AG10803 (cell line): ENCODE results near the gene WASF3.

ENCODE experiments used
- DNase-seq: peaks from one replicate; pipeline ENCODE4 v3.0.0; 2010; ENCODE audit warnings: low read depth
- H3K4me3 ChIP-seq: 2 replicates; pipeline ENCODE4 v1.5.1; 2011; ENCODE audit warnings: mild to moderate bottlenecking, low read length, control low read depth
- CTCF ChIP-seq: conservative IDR thresholded peaks from 2 replicates; pipeline ENCODE4 v1.5.1; 2011; ENCODE audit warnings: mild to moderate bottlenecking, low read length, control low read depth, inconsistent platforms

WASF3 gene

DNA sequence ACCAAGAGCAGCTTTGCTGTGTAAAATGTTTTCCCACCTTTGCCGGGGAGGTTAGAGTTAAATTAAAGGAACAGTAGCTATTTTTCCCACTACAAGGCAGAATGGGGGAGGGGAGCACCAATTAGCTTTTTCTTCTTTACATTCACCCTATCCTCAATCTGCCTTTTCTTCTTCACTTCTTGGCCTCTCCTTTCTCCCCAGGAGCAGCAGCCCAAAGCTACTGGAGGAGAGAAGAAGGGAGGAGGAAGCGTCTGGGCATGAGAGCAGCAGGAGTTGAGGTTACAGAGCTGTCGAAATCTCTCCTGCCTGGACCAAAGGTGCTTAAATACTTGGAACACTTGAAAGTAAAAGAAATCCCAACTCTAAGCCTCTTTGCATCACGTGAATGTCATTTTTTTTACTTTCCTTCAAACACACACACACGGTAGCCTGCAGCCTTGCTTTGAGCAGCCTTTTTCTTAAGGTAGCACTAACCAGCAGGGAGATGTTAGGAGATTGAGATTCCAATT, 39.0 kb upstream of the WASF3 start:
- H3K4me3 ChIP-seq: no peak overlapping the region
- TF ChIP-seq CTCF: no peak
- DNase-seq: no peak

DNA sequence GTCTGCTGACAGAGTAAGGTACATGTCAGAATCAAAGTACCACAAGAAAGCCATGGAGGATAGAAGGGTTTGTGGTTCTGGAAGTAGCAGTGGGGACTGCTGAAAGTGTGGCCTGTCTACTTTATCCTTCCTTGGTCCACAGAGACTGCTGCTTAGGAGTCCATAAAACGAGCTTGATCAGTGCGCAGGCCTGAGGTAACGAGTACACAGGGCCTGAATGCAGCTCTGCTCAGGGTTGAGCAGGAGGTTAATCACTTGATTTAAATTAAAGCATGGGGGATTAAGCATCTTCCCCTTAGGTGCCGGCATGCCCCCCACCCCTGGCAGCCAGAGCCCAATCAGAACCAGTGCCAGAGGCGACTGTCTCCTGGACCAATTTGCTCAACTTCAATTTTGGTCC, 34.9 kb upstream of the WASF3 start:
- no peak for TF ChIP-seq CTCF
- H3K4me3 ChIP-seq: no peak overlapping the region
- DNase-seq: no peak

GRCh38 chr13:26523007-26523406, 34.5 kb upstream of the WASF3 start:
- no peak overlapping the region for H3K4me3 ChIP-seq
- TF ChIP-seq CTCF: no peak
- DNase-seq: no peak

GRCh38 chr13:26525528-26525927, 32.0 kb upstream of the WASF3 start:
- TF ChIP-seq CTCF: no peak
- no peak for DNase-seq
- no peak overlapping the region for H3K4me3 ChIP-seq

DNA sequence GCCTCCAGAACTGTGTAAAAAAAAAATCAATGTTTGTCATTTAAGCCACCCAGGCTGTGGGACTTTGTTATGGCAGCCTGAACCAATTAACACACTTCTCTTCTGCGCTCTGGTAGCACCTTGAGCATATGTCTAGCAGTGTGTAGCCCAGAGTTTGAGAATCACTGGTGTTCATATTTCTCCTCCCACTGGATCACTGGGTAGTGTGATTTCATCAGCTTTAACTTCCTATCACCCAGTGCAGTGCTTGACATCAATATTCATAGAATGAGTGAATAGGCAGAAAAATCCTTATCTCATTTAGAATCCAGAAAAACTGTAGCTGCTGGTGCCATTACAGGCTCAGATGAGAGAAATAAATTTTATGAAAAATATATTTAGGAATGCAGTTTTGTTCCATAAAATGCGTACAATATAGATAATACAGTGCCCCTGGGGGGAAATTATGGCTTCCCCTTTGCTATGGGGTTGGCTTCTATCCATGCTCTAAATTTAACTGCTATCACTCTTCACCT, 30.7 kb upstream of the WASF3 start:
- DNase-seq: no peak
- no peak overlapping the region for H3K4me3 ChIP-seq
- TF ChIP-seq CTCF: no peak

GRCh38 chr13:26528527-26528926, 29.0 kb upstream of the WASF3 start:
- TF ChIP-seq CTCF: no peak
- H3K4me3 ChIP-seq: no peak overlapping the region
- DNase-seq: no peak

DNA sequence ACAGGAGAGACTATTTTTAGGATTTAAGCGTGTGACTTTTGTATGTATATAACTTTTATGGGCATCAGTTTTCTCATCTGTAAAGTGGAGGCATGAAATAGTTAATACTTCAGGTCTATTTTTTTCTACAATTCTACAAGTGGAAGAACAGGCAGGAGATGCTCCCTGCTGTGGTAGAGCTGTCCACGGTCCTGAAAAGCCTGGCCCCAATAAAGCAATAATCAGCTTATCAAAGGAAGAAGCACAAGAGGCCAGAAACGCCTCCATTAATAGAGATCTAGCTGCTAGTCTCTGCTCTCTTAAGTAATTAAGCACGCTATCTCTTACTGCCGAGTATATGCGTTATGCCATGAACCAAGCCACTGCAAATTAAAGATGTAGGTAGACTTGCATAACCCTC, 28.0 kb upstream of the WASF3 start:
- no peak overlapping the region for H3K4me3 ChIP-seq
- peak; percentile 57 for DNase-seq
- TF ChIP-seq CTCF: no peak
